Measurements from ENCODE around the gene ARNT2.

The ARNT2 gene

GRCh38 chr15:80500021-80500420 lies 95.8 kb downstream of the ARNT2 start:
- H3K4me3 ChIP-seq (ENCODE audit: low read depth, low read length), result no peak overlapping the region
- TF ChIP-seq, protein P1, sequence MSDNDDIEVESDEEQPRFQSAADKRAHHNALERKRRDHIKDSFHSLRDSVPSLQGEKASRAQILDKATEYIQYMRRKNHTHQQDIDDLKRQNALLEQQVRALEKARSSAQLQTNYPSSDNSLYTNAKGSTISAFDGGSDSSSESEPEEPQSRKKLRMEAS (IDR thresholded peaks at IDR 0.05; ENCODE audit: low read depth, low read length), result no peak
- TF ChIP-seq MYC (IDR thresholded peaks at IDR 0.05; ENCODE audit: low read depth, low read length) (no peak), CTCF (IDR thresholded peaks at IDR 0.05; ENCODE audit: low read depth, low read length) (no peak), POLR2A (IDR thresholded peaks at IDR 0.05; ENCODE audit: extremely low read depth, insufficient read length) (no peak)
- no peak for DNase-seq (ENCODE audit: low read depth)

DNA sequence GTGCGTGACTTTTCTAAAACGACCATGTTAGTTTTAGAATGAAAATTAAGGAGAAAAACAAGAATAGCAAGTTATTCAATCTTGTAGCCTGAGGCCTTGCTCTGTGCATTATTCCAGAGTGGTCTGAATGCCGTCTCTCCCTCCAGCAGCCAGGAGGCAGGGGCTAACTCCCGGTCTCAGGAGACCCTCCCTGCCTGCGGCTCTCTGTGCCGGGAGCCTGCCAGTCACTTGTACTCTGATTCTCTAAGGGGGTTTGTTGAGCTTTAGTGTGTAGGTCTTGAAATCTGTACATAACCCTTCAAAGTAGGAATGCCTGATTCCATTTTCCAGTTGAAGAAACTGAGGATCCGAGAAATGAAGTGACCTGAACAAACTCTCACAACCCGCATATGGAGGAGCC lies 97.3 kb downstream of the ARNT2 start:
- DNase-seq (ENCODE audit: low read depth), result no peak
- H3K4me3 ChIP-seq (ENCODE audit: low read depth, low read length), result no peak overlapping the region
- no peak for TF ChIP-seq CTCF (IDR thresholded peaks at IDR 0.05; ENCODE audit: low read depth, low read length)

- no peak for DNase-seq (ENCODE audit: low read depth)
- no peak overlapping the region for H3K4me3 ChIP-seq (ENCODE audit: low read depth, low read length)
- no peak for TF ChIP-seq POLR2A (IDR thresholded peaks at IDR 0.05; ENCODE audit: extremely low read depth, insufficient read length)
- no peak for TF ChIP-seq MYC (IDR thresholded peaks at IDR 0.05; ENCODE audit: low read depth, low read length)
- TF ChIP-seq CTCF (IDR thresholded peaks at IDR 0.05; ENCODE audit: low read depth, low read length), result no peak
- TF ChIP-seq, protein P1 (IDR thresholded peaks at IDR 0.05; ENCODE audit: low read depth, low read length), result no peak
Measured at GRCh38 chr15:80502782-80503181, 98.6 kb downstream of the ARNT2 start.

DNA sequence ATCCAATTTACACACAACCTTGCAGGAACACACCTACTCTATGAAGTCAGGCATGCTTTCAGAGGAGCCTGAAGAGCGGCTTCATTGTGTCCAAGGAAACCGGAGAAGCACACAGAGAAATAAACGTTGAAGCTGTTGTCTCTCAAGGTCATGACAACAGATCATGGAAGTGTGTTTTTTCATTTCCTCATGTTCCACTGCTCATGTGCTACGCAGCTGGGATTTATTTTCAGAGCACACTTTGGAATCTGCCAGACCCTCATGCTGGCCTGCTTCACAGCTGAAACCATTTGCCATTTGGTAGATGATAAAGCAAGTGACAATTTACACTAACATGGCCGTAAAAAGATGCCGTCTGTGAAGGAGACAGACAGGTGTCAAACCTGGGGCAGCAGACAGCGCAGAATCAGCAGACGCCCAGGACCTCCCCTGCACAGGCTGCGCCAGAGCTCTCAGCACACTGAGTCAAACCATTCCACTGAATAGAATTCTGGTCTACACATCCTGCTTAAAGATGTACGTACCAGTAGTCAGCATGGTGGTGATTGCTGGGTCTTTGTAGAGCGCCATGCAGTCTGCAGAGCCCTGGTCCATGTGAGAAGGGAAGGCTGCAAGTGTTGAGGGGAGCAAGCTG lies 99.3 kb downstream of the ARNT2 start:
- no peak for DNase-seq (ENCODE audit: low read depth)
- TF ChIP-seq, protein P1 (IDR thresholded peaks at IDR 0.05; ENCODE audit: low read depth, low read length), result no peak
- TF ChIP-seq MYC (IDR thresholded peaks at IDR 0.05; ENCODE audit: low read depth, low read length), result no peak
- no peak for TF ChIP-seq CTCF (IDR thresholded peaks at IDR 0.05; ENCODE audit: low read depth, low read length)
- no peak for TF ChIP-seq POLR2A (IDR thresholded peaks at IDR 0.05; ENCODE audit: extremely low read depth, insufficient read length)
- H3K4me3 ChIP-seq (ENCODE audit: low read depth, low read length), result no peak overlapping the region

DNA sequence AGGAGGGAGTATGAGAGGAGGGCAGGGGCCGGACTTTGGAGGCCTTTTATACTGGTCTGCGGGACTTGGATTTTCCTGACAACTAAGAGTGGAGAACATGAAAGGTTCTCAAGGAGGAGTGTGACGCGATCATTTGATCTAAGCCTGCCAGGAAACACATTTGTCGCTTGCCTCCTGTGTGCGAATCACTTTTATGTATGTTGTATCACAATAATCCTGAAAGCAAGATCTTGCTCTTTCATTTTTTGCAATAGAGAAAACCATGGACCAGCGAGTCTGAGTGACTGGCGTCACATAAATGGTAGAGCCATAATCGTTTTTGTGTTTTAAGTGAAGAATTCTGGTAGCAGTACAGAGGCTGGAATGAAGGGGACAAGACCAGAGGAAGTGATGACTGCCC lies 100.7 kb downstream of the ARNT2 start:
- TF ChIP-seq MYC (IDR thresholded peaks at IDR 0.05; ENCODE audit: low read depth, low read length) (no peak), CTCF (IDR thresholded peaks at IDR 0.05; ENCODE audit: low read depth, low read length) (no peak), POLR2A (IDR thresholded peaks at IDR 0.05; ENCODE audit: extremely low read depth, insufficient read length) (no peak)
- TF ChIP-seq, protein P1 (IDR thresholded peaks at IDR 0.05; ENCODE audit: low read depth, low read length), result no peak
- H3K4me3 ChIP-seq (ENCODE audit: low read depth, low read length), result no peak overlapping the region
- no peak for DNase-seq (ENCODE audit: low read depth)

All from NB4 (cell line).